Neural progenitor cell (in vitro differentiated cells): ENCODE data around the gene NKAIN1. TPM values are rescaled to one million over a fixed set of nuclear protein-coding genes. Genes with fewer than 3 reads are reported as not detected.
A peak's percentile ranks its signal among the peaks of the same experiment; 100 is the strongest.

Experiments used
- DNase-seq: peaks from one replicate; pipeline ENCODE4 v3.0.0-alpha.2; 2016; ENCODE audit warnings: low spot score
- H2AFZ ChIP-seq: fragments of 200-600 bp; sonication (generic); replicated peaks from 2 replicates; pipeline ENCODE4 v1.6.1; 2016; ENCODE audit warnings: antibody characterized with exemption
- H3F3A ChIP-seq: fragments of 200-600 bp; sonication (generic); 2 replicates; pipeline ENCODE4 v1.6.1; 2016; ENCODE audit warnings: antibody characterized with exemption, low read depth
- H3K27ac ChIP-seq: fragments of 200-600 bp; sonication (generic); 2 replicates; pipeline ENCODE4 v1.5.1; 2016; ENCODE audit warnings: mild to moderate bottlenecking
- H3K27me3 ChIP-seq: fragments of 200-600 bp; sonication (generic); 2 replicates; pipeline ENCODE4 v1.6.1; 2016; ENCODE audit warnings: mild to moderate bottlenecking, moderate library complexity
- H3K36me3 ChIP-seq: fragments of 200-600 bp; sonication (generic); 2 replicates; pipeline ENCODE4 v1.5.1; 2016
- H3K4me1 ChIP-seq: fragments of 200-600 bp; sonication (generic); 2 replicates; pipeline ENCODE4 v1.6.1; 2016; ENCODE audit warnings: mixed run types
- H3K4me2 ChIP-seq: fragments of 200-600 bp; sonication (generic); 2 replicates; pipeline ENCODE4 v1.6.1; 2016
- H3K4me3 ChIP-seq: fragments of 200-600 bp; sonication (generic); 2 replicates; pipeline ENCODE4 v1.5.1; 2016
- H3K79me2 ChIP-seq: fragments of 200-600 bp; sonication (generic); 2 replicates; pipeline ENCODE4 v1.6.1; 2016; ENCODE audit warnings: low read depth
- H3K9ac ChIP-seq: fragments of 200-600 bp; sonication (generic); 2 replicates; pipeline ENCODE4 v1.6.1; 2016
- H3K9me3 ChIP-seq: fragments of 200-600 bp; sonication (generic); 2 replicates; pipeline ENCODE4 v1.5.1; 2016; ENCODE audit warnings: low read depth
- H4K20me1 ChIP-seq: fragments of 200-600 bp; sonication (generic); 2 replicates; pipeline ENCODE4 v1.6.1; 2016; ENCODE audit warnings: low read depth
- H3K27ac Mint-ChIP-seq: 3 replicates; pipeline ENCODE4 v1.8.0; 2021; ENCODE audit warnings: mixed read lengths
- H3K27me3 Mint-ChIP-seq: 2 replicates; pipeline ENCODE4 v1.8.0; 2022; ENCODE audit warnings: low read depth, mild to moderate bottlenecking, inconsistent platforms, moderate library complexity, mixed read lengths; ENCODE audit not compliant: insufficient read depth
- H3K36me3 Mint-ChIP-seq: 3 replicates; pipeline ENCODE4 v1.8.0; 2021; ENCODE audit warnings: mixed read lengths
- H3K4me1 Mint-ChIP-seq: 3 replicates; pipeline ENCODE4 v1.8.0; 2021; ENCODE audit warnings: mixed read lengths
- H3K4me3 Mint-ChIP-seq: 3 replicates; pipeline ENCODE4 v1.8.0; 2021; ENCODE audit warnings: mild to moderate bottlenecking, moderate library complexity, mixed read lengths
- H3K9me3 Mint-ChIP-seq: 3 replicates; pipeline ENCODE4 v1.8.0; 2020; ENCODE audit warnings: mixed read lengths
- CTCF ChIP-seq: fragments of 200-600 bp; sonication (generic); IDR thresholded peaks from 2 replicates; pipeline ENCODE4 v1.5.1; 2017; ENCODE audit warnings: antibody characterized with exemption, mild to moderate bottlenecking
- EZH2 ChIP-seq: fragments of 200-600 bp; sonication (generic); IDR thresholded peaks from 2 replicates; pipeline ENCODE4 v1.6.1; 2017; ENCODE audit warnings: antibody characterized with exemption, mild to moderate bottlenecking, moderate library complexity
- EZH2phosphoT487 ChIP-seq: fragments of 200-600 bp; sonication (generic); IDR thresholded peaks from 2 replicates; pipeline ENCODE4 v1.6.1; 2017; ENCODE audit warnings: antibody characterized with exemption
- total RNA-seq: library from RNA; depleted of rRNA; stranded (reverse); fragments of >200 nt; gene quantifications from 2 replicates; pipeline ENCODE4 v1.2.3, GENCODE V29; 2015; ENCODE audit warnings: low replicate concordance

NKAIN1 gene
- total RNA-seq, 1 donor from 2014 or later = 14.5 TPM

GRCh38 chr1:31155216-31155806 is 84.4 kb downstream of the NKAIN1 start:
- no peaks in the 10 kb centered on the region for H4K20me1 ChIP-seq
- Mint-ChIP-seq H3K36me3 (peaks cover 4% of the 10 kb centered on the region), H3K4me3 (peak overlapping the region; percentile 90), H3K27ac (peak overlapping the region; percentile 97), H3K9me3 (peaks cover 9% of the 10 kb centered on the region), H3K27me3 (no peaks in the 10 kb centered on the region), H3K4me1 (peaks cover 8% of the 10 kb centered on the region)
- peaks cover 7% of the 10 kb centered on the region for H3K4me1 ChIP-seq
- no peak overlapping the region for H3K27ac ChIP-seq
- H3K4me2 ChIP-seq = peak overlapping the region; percentile 85
- H3F3A ChIP-seq = peaks cover 16% of the 10 kb centered on the region
- no peaks in the 10 kb centered on the region for H3K9me3 ChIP-seq
- peak overlapping the region; percentile 78 for H2AFZ ChIP-seq
- peak overlapping the region; percentile 74 for H3K4me3 ChIP-seq
- no peak for TF ChIP-seq EZH2
- TF ChIP-seq CTCF = peak; percentile 27
- no peaks in the 10 kb centered on the region for H3K27me3 ChIP-seq
- no peaks in the 10 kb centered on the region for H3K36me3 ChIP-seq
- DNase-seq = peak; percentile 88
- H3K79me2 ChIP-seq = no peaks in the 10 kb centered on the region
- peak overlapping the region; percentile 62 for H3K9ac ChIP-seq

GRCh38 chr1:31154632-31155215 is 85.0 kb downstream of the NKAIN1 start:
- H3K9me3 ChIP-seq = no peaks in the 10 kb centered on the region
- DNase-seq = peak; percentile 94
- H4K20me1 ChIP-seq = no peaks in the 10 kb centered on the region
- TF ChIP-seq CTCF (no peak), EZH2 (no peak), EZH2phosphoT487 (no peak)
- H3K27ac ChIP-seq = peak overlapping the region; percentile 96
- Mint-ChIP-seq H3K4me3 (peak overlapping the region; percentile 91), H3K36me3 (peaks cover 4% of the 10 kb centered on the region), H3K27me3 (no peaks in the 10 kb centered on the region), H3K27ac (peak overlapping the region; percentile 95), H3K9me3 (peaks cover 9% of the 10 kb centered on the region), H3K4me1 (peaks cover 8% of the 10 kb centered on the region)
- H2AFZ ChIP-seq = peak overlapping the region; percentile 78
- peak overlapping the region; percentile 68 for H3K9ac ChIP-seq
- no peaks in the 10 kb centered on the region for H3K79me2 ChIP-seq
- H3K36me3 ChIP-seq = no peaks in the 10 kb centered on the region
- H3K27me3 ChIP-seq = no peaks in the 10 kb centered on the region
- peaks cover 7% of the 10 kb centered on the region for H3K4me1 ChIP-seq
- H3K4me2 ChIP-seq = peak overlapping the region; percentile 85
- H3K4me3 ChIP-seq = peak overlapping the region; percentile 74
- H3F3A ChIP-seq = peaks cover 16% of the 10 kb centered on the region

GRCh38 chr1:31154000-31154631 is 85.6 kb downstream of the NKAIN1 start:
- Histone ChIP-seq H3K4me3 (peak overlapping the region; percentile 74), H4K20me1 (no peaks in the 10 kb centered on the region), H3K9me3 (no peaks in the 10 kb centered on the region), H3K79me2 (no peaks in the 10 kb centered on the region), H3K27ac (peak overlapping the region; percentile 96), H3F3A (peaks cover 16% of the 10 kb centered on the region), H3K9ac (peak overlapping the region; percentile 68), H3K4me1 (peaks cover 7% of the 10 kb centered on the region), H2AFZ (peak overlapping the region; percentile 76), H3K4me2 (peak overlapping the region; percentile 85), H3K27me3 (no peaks in the 10 kb centered on the region), H3K36me3 (no peaks in the 10 kb centered on the region)
- peak overlapping the region; percentile 91 for H3K4me3 Mint-ChIP-seq
- H3K27ac Mint-ChIP-seq = peak overlapping the region; percentile 95
- peaks cover 4% of the 10 kb centered on the region for H3K36me3 Mint-ChIP-seq
- H3K27me3 Mint-ChIP-seq = no peaks in the 10 kb centered on the region
- DNase-seq = no peak
- peaks cover 9% of the 10 kb centered on the region for H3K9me3 Mint-ChIP-seq
- TF ChIP-seq EZH2 (no peak), CTCF (no peak), EZH2phosphoT487 (no peak)
- H3K4me1 Mint-ChIP-seq = peaks cover 8% of the 10 kb centered on the region
